H1 (cell line): ENCODE data around the gene NCLN. TPM values are rescaled to one million over a fixed set of nuclear protein-coding genes. Genes with fewer than 3 reads are reported as not detected.

Experiments
- CTCF ChIA-PET: fragments of 300-600 bp; sonication (Branson Sonifier 250); formaldehyde crosslinking; loops from one replicate; lab custom pipeline; 2021; ENCODE audit not compliant: partially characterized antibody; lab: Charles Lee
- POLR2A ChIA-PET: fragments of 300-600 bp; sonication (Branson Sonifier 250); formaldehyde crosslinking; loops from one replicate; lab custom pipeline; 2021; ENCODE audit warnings: inconsistent platforms; ENCODE audit not compliant: partially characterized antibody; lab: Charles Lee
- DNase-seq, 2 experiments: peaks; one replicate each; pipeline versions ENCODE4 v3.0.0 to v3.0.0-alpha.2; 2010 to 2022; ENCODE audit warnings: low spot score in 2 of 2, low read depth in 1 of 2, mixed read lengths in 1 of 2
- FAIRE-seq: peaks from 2 replicates; lab custom pipeline; 2011; peaks lifted over from hg19 to GRCh38; lab: Jason Lieb, UNC
- H2AFZ ChIP-seq: 2 replicates; pipeline ENCODE4 v1.8.1; 2012; ENCODE audit warnings: low read length, inconsistent platforms
- H2AK5ac ChIP-seq: 2 replicates; pipeline ENCODE4 v1.6.1; 2013; ENCODE audit warnings: low read depth, low read length
- H2BK120ac ChIP-seq: replicated peaks from 2 replicates; pipeline ENCODE3; 2013; ENCODE audit warnings: low read depth, low read length, inconsistent platforms
- H2BK12ac ChIP-seq: 2 replicates; pipeline ENCODE4 v1.6.1; 2013; ENCODE audit warnings: low read depth, low read length
- H2BK15ac ChIP-seq: 2 replicates; pipeline ENCODE4 v1.6.1; 2013; ENCODE audit warnings: low read length
- H2BK20ac ChIP-seq: 2 replicates; pipeline ENCODE4 v1.6.1; 2013; ENCODE audit warnings: low read length
- H2BK5ac ChIP-seq: 2 replicates; pipeline ENCODE4 v1.6.1; 2013; ENCODE audit warnings: low read depth, low read length
- H3K14ac ChIP-seq: 2 replicates; pipeline ENCODE4 v1.6.1; 2013; ENCODE audit warnings: inconsistent platforms; ENCODE audit not compliant: insufficient read length
- H3K18ac ChIP-seq: 2 replicates; pipeline ENCODE4 v1.6.1; 2013; ENCODE audit warnings: low read length; ENCODE audit errors: extremely low read depth
- H3K23ac ChIP-seq: 2 replicates; pipeline ENCODE4 v1.6.1; 2013; ENCODE audit warnings: inconsistent platforms; ENCODE audit not compliant: insufficient read length
- H3K23me2 ChIP-seq: 2 replicates; pipeline ENCODE4 v1.6.1; 2013; ENCODE audit warnings: low read depth, low read length
- H3K27ac ChIP-seq: 2 replicates; pipeline ENCODE4 v1.6.1; 2011; ENCODE audit warnings: low read depth, low read length, inconsistent platforms
- H3K27me3 ChIP-seq, 4 experiments: replicated peaks in 1 of 4; 1 replicate in 1 of 4; 2 replicates in 3 of 4; pipeline versions ENCODE4 v1.6.1 to v1.8.1; 2011 to 2013; ENCODE audit warnings: low read length in 3 of 4, mild to moderate bottlenecking in 3 of 4, inconsistent platforms in 2 of 4, mixed read lengths in 2 of 4, moderate library complexity in 1 of 4; ENCODE audit not compliant: control insufficient read depth in 3 of 4, insufficient read depth in 3 of 4; ENCODE audit errors: extremely low read depth in 1 of 4
- H3K36me3 ChIP-seq, 4 experiments: 2 replicates each; pipeline versions ENCODE4 v1.6.1 to v1.8.1; 2011 to 2013; ENCODE audit warnings: mild to moderate bottlenecking in 4 of 4, low read length in 3 of 4, moderate library complexity in 2 of 4, control low read depth in 1 of 4, inconsistent platforms in 1 of 4; ENCODE audit not compliant: insufficient read depth in 4 of 4, control insufficient read depth in 2 of 4
- H3K4ac ChIP-seq: replicated peaks from 2 replicates; pipeline ENCODE3; 2013; ENCODE audit warnings: low read length, low read depth, mixed read lengths, inconsistent platforms; ENCODE audit not compliant: insufficient read length
- H3K4me1 ChIP-seq, 4 experiments: replicated peaks in 1 of 4; 1 replicate in 1 of 4; 2 replicates in 3 of 4; pipeline versions ENCODE4 v1.6.1 to v1.8.1; 2011 to 2013; ENCODE audit warnings: low read length in 3 of 4, inconsistent platforms in 2 of 4, mixed read lengths in 1 of 4; ENCODE audit not compliant: insufficient read depth in 4 of 4, control insufficient read depth in 3 of 4
- H3K4me2 ChIP-seq, 2 experiments: 2 replicates each; pipeline versions ENCODE4 v1.6.1 to v1.8.1; 2011 to 2013; ENCODE audit warnings: low read depth in 2 of 2, low read length in 2 of 2, control low read depth in 1 of 2, inconsistent platforms in 1 of 2, mild to moderate bottlenecking in 1 of 2; ENCODE audit not compliant: insufficient read depth in 1 of 2
- H3K4me3 ChIP-seq, 4 experiments: fragments of 200-600, 300-600 bp in 1 of 4; sonication (generic), shearing (Covaris generic), sonication (Bioruptor Twin) in 1 of 4; 2 replicates each; pipeline versions ENCODE4 v1.5.1 to v1.8.1; 2011 to 2016; ENCODE audit warnings: low read length in 4 of 4, low read depth in 3 of 4, control low read depth in 2 of 4, inconsistent platforms in 2 of 4, mild to moderate bottlenecking in 2 of 4, mixed read lengths in 1 of 4, moderate library complexity in 1 of 4; ENCODE audit not compliant: insufficient read depth in 2 of 4; ENCODE audit errors: extremely low read depth in 1 of 4
- H3K56ac ChIP-seq: replicated peaks from 2 replicates; pipeline ENCODE3; 2013; ENCODE audit warnings: low read depth, mild to moderate bottlenecking, mixed read lengths, low read length, inconsistent platforms; ENCODE audit not compliant: insufficient read length
- H3K79me1 ChIP-seq: 2 replicates; pipeline ENCODE4 v1.6.1; 2013; ENCODE audit warnings: low read depth, low read length, control low read depth
- H3K79me2 ChIP-seq, 2 experiments: 2 replicates each; pipeline versions ENCODE4 v1.6.1 to v1.8.1; 2012 to 2013; ENCODE audit warnings: low read length in 2 of 2, mild to moderate bottlenecking in 2 of 2, inconsistent platforms in 1 of 2; ENCODE audit not compliant: insufficient read depth in 2 of 2, control insufficient read depth in 1 of 2
- H3K9ac ChIP-seq, 4 experiments: replicated peaks in 1 of 4; 1 replicate in 1 of 4; 2 replicates in 3 of 4; pipeline versions ENCODE4 v1.6.1 to v1.8.1; 2011 to 2013; ENCODE audit warnings: low read depth in 3 of 4, low read length in 3 of 4, control low read depth in 2 of 4, mild to moderate bottlenecking in 2 of 4, moderate library complexity in 2 of 4, inconsistent platforms in 1 of 4; ENCODE audit errors: extremely low read depth in 1 of 4
- H3K9me3 ChIP-seq, 2 experiments: 2 replicates each; pipeline versions ENCODE4 v1.6.1 to v1.8.1; 2012 to 2013; ENCODE audit warnings: mild to moderate bottlenecking in 2 of 2, moderate library complexity in 2 of 2, control low read depth in 1 of 2, inconsistent platforms in 1 of 2, low read depth in 1 of 2, low read length in 1 of 2, mixed read lengths in 1 of 2; ENCODE audit not compliant: insufficient read depth in 2 of 2
- H4K20me1 ChIP-seq, 2 experiments: replicated peaks in 1 of 2; 2 replicates each; pipeline versions ENCODE3 to v1.8.1; 2011 to 2013; ENCODE audit warnings: inconsistent platforms in 2 of 2, low read length in 2 of 2, mild to moderate bottlenecking in 1 of 2; ENCODE audit not compliant: insufficient read depth in 2 of 2, control insufficient read depth in 1 of 2
- H4K5ac ChIP-seq: 2 replicates; pipeline ENCODE4 v1.6.1; 2013; ENCODE audit warnings: low read length, low read depth, mixed read lengths, inconsistent platforms; ENCODE audit not compliant: insufficient read length
- H4K8ac ChIP-seq: 2 replicates; pipeline ENCODE4 v1.8.0; 2013; ENCODE audit warnings: mild to moderate bottlenecking, moderate library complexity, low read length, inconsistent platforms; ENCODE audit not compliant: insufficient read depth; ENCODE audit errors: extremely low read depth
- H4K91ac ChIP-seq: replicated peaks from 2 replicates; pipeline ENCODE3; 2013; ENCODE audit warnings: low read length, mixed read lengths, inconsistent platforms; ENCODE audit not compliant: insufficient read length
- BACH1 ChIP-seq: IDR thresholded peaks from 2 replicates; pipeline ENCODE4 v1.6.1; 2012; ENCODE audit warnings: low read length, improper control_type of control experiment
- BCL11A ChIP-seq, 2 experiments: IDR thresholded peaks; one replicate each; pipeline ENCODE4 v1.6.1; 2011; ENCODE audit warnings: low read depth in 2 of 2, low read length in 2 of 2, mild to moderate bottlenecking in 2 of 2
- BRCA1 ChIP-seq: IDR thresholded peaks from 2 replicates; pipeline ENCODE4 v1.6.1; 2012; ENCODE audit warnings: low read depth, low read length, improper control_type of control experiment
- CHD2 ChIP-seq: IDR thresholded peaks from 2 replicates; pipeline ENCODE4 v1.6.1; 2012; ENCODE audit warnings: low read length, improper control_type of control experiment
- HDAC2 ChIP-seq, 2 experiments: fragments of 300-600 bp in 1 of 2; sonication (generic) in 1 of 2; IDR thresholded peaks; 2 replicates each; pipeline ENCODE4 v1.6.1; 2011 to 2012; ENCODE audit warnings: low read depth in 2 of 2, low read length in 2 of 2, mild to moderate bottlenecking in 2 of 2, moderate library complexity in 2 of 2, borderline replicate concordance in 1 of 2, inconsistent platforms in 1 of 2
- KDM5A ChIP-seq: fragments of 200-600 bp; IDR thresholded peaks from 2 replicates; pipeline ENCODE4 v1.7.1; 2012; ENCODE audit warnings: mild to moderate bottlenecking, low read length, inconsistent platforms, mixed read lengths
- WGBS, 2 experiments: shearing (Covaris generic) in 1 of 2; methylation state at CpG; one replicate each; pipeline versions ENCODE4 v1.1.6 to v1.1.7; 2013 to 2015; ENCODE audit warnings: low lambda C conversion rate in 2 of 2, mixed read lengths in 2 of 2, inconsistent platforms in 1 of 2, low coverage in 1 of 2, missing lambda C conversion rate in 1 of 2; ENCODE audit not compliant: insufficient replicate concordance in 2 of 2, insufficient coverage in 1 of 2, insufficient read length in 1 of 2; ENCODE audit errors: extremely low coverage in 1 of 2, missing lambda C conversion rate in 1 of 2; 5-methylcytosine and 5-hydroxymethylcytosine counted together
- polyA plus RNA-seq, 7 experiments: library from polyadenylated mRNA; depleted of rRNA in 3 of 7; stranded (reverse) in 5 of 7; unstranded in 2 of 7; fragments of >200 nt in 5 of 7; fragments of 200-250 nt in 2 of 7; gene quantifications; 1 replicate in 5 of 7; 2 replicates in 1 of 7; 4 replicates in 1 of 7; pipeline versions ENCODE4 v1.2.1 to v1.2.3, GENCODE V29; 2011 to 2013; ENCODE audit warnings: missing spikeins in 2 of 7, mixed read lengths in 2 of 7
- total RNA-seq: library from RNA; stranded (reverse); fragmentation: NEBNext Ultra II Directional; extraction: Animal tissue kit (Norgen Biotek cat#: 25700); gene quantifications from 2 replicates; pipeline ENCODE4 v1.2.1, GENCODE V29; 2021

Gene NCLN
- total and polyA plus RNA-seq, 2 of the 8 experiments (the other 6 are each of a cell fraction or from before 2014, with no cell fraction given) = 89.2 to 103 TPM

GRCh38 chr19:3138268-3138667 is 47.5 kb upstream of the NCLN start:
- H3K4me1 ChIP-seq = no peaks in the 10 kb centered on the region
- H3K23me2 ChIP-seq = no peaks in the 10 kb centered on the region
- no peak overlapping the region for H2BK120ac ChIP-seq
- ChIA-PET CTCF (interaction anchor here (0.6 to 12.0 kb wide), 7 partner anchors 9 to 146 kb away, joined by 3 to 166 read pairs (median 6); no protein-coding TSS in a partner anchor), POLR2A (interaction anchor here (0.6 kb wide), 1 partner anchor 37 kb away, joined by 3 read pairs; no protein-coding TSS in a partner anchor)
- H2AK5ac ChIP-seq = no peak overlapping the region
- no peak overlapping the region for H3K56ac ChIP-seq
- H4K20me1 ChIP-seq = no peaks in the 10 kb centered on the region
- no peak overlapping the region for H2BK5ac ChIP-seq
- no peak overlapping the region for H3K23ac ChIP-seq
- no peaks in the 10 kb centered on the region for H3K36me3 ChIP-seq
- 84% methylated on average over 11 of the region's 15 CpGs; no CpG with 5 or more reads in 1 of the 2 experiments for WGBS, 2 experiments
- DNase-seq = no peak
- H4K5ac ChIP-seq = no peak overlapping the region
- H3K4me2 ChIP-seq = no peak overlapping the region
- H2BK12ac ChIP-seq = no peak overlapping the region
- H3K4ac ChIP-seq = no peak overlapping the region
- H3K14ac ChIP-seq = no peak overlapping the region
- peak overlapping the region; percentile 11 for H4K8ac ChIP-seq
- H2BK20ac ChIP-seq = no peak overlapping the region
- H3K9me3 ChIP-seq = no peaks in the 10 kb centered on the region
- H3K27ac ChIP-seq = no peak overlapping the region
- H3K9ac ChIP-seq = no peak overlapping the region
- no peaks in the 10 kb centered on the region for H3K79me2 ChIP-seq
- H4K91ac ChIP-seq = no peak overlapping the region
- FAIRE-seq = no peak
- H2BK15ac ChIP-seq = no peak overlapping the region
- no peak overlapping the region for H2AFZ ChIP-seq
- H3K79me1 ChIP-seq = no peaks in the 10 kb centered on the region
- no peaks in the 10 kb centered on the region for H3K27me3 ChIP-seq
- no peak overlapping the region for H3K18ac ChIP-seq
- no peak overlapping the region for H3K4me3 ChIP-seq
- TF ChIP-seq BRCA1 (no peak), BCL11A (IDR thresholded peaks at IDR 0.05; ENCODE audit: low read depth in 2 of 2, low read length in 2 of 2) (no peak), CHD2 (no peak), KDM5A (no peak), HDAC2 (IDR thresholded peaks at IDR 0.05; ENCODE audit: borderline replicate concordance in 1 of 2, low read depth in 2 of 2, low read length in 2 of 2) (no peak), BACH1 (no peak)
